Activated CD4-positive, CD25-positive, alpha-beta regulatory T cell treated with anti-CD3 and anti-CD28 coated beads, Interleukin-2, amount 50 U/mL, for 16 hours (primary cell): ENCODE results near the gene RFXANK.
"Not testable (repeated sequence)": the region's sequence is repeated elsewhere in the genome, so short reads cannot be mapped to it uniquely, and the experiment has no call there.

ENCODE experiments used
- DNase-seq: peaks from one replicate; pipeline ENCODE4 v3.0.0-alpha.2; 2020; ENCODE audit warnings: low read depth, low spot score

Gene RFXANK

GRCh38 chr19:19205416-19206410 lies 13.7 kb downstream of the RFXANK start:
- no peak for DNase-seq

DNA sequence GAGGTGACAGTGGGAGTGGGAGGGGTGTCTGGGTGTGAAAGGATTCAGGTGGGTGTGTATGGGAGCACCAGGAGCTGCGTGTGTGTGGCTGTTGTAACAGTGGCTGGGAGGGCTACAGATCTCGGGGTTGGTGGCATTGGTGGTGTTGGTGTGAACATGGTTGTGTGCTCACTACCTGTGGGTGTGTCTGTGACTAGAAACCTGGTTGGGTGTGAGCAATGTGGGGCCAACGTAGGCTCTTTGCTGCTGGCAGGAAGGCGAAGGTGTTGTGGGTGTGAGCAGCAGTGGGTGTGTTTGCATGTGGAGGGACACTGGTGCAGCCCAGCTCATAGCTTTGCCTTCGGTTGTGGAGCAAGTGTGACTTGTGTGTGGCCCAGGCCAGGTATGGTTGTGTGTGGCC lies 14.9 kb downstream of the RFXANK start:
- DNase-seq = no peak

DNA sequence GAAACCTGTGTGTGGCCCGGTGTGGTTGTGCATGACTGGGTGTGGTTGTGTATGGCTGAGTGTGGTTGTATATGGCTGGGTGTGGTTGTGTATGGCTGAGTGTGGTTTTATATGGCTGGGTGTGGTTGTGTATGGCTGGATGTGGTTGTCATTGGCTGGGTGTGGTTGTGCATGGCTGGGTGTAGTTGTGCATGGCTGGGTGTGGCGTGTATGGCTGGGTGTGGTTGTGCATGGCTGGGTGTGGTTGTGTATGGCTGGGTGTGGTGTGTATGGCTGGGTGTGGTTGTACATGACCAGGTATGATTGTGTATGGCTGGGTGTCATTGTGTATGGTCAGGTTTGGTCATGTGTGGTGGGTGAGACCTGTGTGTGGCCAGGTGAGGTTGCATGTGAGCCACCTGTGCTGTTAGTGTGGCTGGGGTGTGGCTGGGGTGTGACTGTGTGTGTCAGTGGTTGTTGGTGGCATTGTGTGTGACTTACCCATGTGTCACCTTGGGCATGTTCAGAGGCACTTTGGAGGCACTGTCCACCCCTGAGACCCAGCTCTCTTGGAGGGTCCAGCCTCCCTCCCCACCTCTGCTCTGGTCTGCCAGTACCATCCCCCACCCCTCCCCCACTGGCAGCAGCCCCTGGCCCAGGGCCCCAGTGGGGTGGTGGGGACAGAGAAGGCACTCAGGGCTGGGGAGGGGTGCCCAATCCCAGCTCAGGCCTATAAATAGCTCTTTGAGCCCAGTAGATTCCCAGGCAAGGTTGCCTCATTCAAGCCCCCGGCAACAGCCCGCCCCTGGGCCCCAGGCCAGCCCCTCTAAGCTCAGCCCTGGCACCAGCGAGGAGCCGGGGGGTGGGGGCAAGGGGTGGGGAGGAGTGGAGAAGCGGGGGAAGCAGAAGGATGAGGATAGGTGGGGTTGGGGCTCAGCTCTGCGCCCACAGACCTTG lies 15.8 kb downstream of the RFXANK start:
- no peak for DNase-seq

- no peak for DNase-seq
Measured at GRCh38 chr19:19209372-19209771, 17.3 kb downstream of the RFXANK start.

DNA sequence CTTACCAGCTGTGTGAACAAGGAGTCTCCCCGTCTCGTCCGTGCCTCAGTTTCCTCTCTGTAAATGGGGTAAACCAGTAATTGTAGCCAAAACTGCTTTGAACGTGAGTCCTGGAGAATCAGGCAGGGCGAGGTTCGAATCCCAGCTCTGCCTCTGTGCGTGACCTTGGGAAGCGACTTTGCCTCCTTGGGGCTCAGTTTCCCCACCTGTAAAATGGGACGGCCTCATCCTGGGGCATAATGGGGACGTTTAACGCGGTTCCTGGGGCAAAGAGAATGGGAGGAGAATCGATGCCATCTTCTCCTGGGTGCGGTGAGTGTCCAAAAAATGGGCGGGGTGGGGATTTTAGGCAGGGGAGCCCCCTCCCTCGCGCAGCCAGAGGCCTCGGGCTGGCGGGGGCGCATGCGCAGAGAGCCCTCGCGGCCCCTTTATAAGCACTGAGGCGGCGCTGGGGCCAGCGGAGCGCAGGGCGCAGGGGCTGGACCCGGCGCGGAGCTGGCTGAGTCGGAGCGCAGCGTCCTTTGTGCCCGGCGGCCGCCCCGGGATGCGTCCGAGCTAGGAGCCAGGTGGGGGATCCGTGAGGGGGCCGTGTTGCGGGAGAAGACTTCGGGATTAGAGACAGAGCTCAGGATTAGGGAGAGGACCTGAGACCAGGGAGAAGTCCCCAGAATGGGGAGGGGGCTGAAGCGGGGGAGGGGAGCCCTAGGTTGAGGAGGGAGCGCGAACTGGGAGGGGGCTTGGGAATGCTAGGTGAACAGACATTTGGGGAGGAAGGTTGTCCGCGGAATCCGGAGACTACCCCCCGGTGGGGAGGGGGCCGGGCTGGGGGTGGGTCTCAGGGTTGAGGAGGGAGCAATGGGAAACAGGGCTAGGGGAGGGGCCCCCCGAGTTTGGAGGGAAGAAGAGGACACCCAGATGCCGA lies 19.7 kb downstream of the RFXANK start, which contains the start of gene NCAN:
NCAN (plus strand) TSS at position 460 of the 922 bp plus-strand sequence. CDS start 4,996 bp downstream, outside the sequence.
- no peak for DNase-seq

DNA sequence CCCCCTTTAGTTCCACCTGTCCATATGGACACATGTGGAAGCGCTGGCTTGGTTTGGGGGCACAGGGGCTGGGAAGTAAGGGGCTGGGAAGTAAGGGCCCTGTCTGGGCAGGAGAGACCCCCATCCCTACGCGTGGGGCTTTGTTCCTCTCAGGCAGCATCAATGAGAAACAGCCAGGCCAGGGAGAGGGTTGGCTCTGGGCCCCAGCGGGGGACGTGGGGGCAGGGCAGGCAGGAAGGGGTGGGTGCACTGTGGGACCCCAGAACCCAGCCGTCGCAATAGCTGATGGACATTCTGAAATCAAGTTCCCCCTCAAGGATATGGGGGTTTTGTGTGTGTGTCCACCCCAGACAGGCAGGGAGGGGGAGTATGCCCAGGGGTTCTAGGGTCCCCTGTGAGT lies 20.9 kb downstream of the RFXANK start:
- DNase-seq = no peak

GRCh38 chr19:19213426-19214158 lies 21.5 kb downstream of the RFXANK start:
- no peak for DNase-seq

GRCh38 chr19:19214159-19214490 lies 22.1 kb downstream of the RFXANK start:
- no peak for DNase-seq

DNA sequence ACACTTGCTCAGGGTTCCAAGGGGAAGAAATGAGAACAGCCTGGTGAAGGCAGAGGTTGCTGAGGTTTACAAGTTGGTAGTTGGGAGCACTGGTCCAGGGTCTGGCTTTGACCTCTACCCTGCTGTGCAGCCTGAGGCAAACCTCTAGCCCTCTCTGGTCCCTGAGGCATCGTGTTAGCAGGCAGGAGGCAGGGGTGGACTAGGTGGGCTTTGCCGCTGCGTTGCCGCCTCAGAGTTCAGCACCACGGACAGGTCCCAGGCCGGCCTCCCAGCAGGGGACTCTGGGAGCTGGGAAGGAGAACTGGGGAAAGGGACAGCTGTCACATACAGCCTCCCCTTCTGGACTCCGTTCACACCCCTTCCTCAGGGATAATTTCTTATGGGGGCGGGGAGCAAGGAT lies 22.8 kb downstream of the RFXANK start:
- no peak for DNase-seq

DNA sequence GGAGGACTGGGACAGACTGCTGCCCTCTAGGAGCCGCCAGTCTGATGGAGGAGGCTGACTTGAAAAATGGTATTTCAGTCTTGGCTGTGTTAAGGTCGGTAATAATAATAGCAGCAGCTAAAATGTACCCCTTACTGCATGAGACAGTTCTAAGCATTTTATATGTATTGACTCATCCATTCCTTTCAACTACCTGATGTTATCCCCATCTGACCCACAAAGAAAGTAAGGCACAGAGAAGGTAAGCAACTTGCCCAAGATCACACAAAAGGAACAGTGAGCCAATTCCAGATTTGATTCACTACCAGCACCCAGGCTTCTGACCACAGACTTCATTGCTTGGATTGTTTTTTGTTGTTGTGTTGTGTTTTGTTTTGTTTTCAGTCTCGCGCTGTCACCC lies 23.7 kb downstream of the RFXANK start:
- no peak for DNase-seq

- DNase-seq = no peak
Measured at GRCh38 chr19:19217099-19217498, 25.0 kb downstream of the RFXANK start.

DNA sequence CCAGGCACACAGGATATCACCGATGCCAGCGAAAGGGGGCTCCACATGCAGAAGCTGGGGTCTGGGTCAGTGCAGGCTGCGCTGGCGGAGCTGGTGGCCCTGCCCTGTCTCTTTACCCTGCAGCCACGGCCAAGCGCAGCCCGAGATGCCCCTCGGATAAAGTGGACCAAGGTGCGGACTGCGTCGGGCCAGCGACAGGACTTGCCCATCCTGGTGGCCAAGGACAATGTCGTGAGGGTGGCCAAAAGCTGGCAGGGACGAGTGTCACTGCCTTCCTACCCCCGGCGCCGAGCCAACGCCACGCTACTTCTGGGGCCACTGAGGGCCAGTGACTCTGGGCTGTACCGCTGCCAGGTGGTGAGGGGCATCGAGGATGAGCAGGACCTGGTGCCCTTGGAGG lies 26.9 kb downstream of the RFXANK start:
- DNase-seq = no peak

GRCh38 chr19:19221000-19221399 lies 28.9 kb downstream of the RFXANK start:
- not testable (repeated sequence) for DNase-seq

DNA sequence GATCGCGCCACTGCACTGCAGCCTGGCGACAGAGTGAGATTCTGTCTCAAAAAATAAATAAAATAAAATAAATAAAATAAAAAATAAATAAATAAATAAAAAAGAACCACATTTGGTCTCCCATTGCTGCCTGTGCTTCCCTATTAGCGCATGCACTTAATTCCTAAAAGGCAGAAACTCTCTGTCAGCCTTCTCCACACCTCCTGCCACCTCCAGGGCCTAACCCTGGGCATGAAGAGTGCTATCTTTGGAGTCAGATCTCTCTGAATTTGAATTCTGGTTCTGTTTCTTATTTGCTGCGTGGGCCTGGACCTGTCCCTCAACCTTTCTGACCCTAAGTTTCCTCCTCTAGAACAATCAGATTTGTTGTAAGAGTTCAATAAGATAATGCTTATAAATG lies 31.0 kb downstream of the RFXANK start:
- DNase-seq = no peak

DNA sequence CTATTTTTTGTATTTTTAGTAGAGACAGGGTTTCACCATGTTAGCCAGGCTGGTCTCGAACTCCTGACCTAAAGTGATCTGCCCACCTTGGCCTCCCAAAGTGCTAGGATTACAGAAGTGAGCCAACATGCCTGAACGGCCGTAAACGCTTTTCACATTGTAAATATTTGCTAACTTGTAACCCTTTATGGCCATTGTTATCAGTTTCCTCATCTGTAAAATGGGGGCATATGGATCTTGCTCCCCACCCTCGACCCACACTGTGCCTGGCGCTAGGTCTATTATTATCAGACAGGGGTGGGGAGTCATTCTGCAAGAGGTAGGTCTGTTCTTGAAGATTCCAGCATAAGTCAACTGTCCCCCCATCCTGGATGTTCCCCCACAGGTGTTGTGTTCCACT lies 31.6 kb downstream of the RFXANK start:
- no peak for DNase-seq

DNA sequence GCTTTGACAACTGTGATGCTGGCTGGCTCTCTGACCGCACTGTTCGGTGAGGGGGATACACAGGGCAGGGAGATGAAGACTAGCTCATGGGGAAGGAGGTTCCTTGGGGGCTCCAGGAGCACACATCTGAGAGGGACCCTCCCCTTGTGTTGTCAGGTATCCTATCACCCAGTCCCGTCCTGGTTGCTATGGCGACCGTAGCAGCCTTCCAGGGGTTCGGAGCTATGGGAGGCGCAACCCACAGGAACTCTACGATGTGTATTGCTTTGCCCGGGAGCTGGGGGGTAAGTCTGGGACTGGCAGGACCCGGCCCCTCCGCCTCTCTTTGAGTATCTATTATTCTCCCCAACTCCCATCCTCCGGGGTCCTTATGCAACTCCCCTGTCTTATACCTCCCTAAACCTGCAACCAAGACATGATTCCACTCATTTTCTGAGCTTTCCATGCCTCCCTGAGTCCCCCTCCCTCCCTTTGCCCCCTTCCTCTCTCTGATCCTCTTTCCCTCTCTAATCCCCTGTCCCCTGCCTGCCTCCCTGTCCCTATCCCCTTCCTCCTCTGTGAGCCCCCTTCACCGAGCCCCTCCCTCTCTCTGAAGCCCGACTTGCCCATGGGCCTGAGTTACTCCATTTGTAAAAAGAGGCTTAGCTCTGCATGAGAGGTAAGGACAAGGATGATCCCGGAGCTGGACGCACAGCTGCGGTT lies 32.2 kb downstream of the RFXANK start:
- no peak for DNase-seq

DNA sequence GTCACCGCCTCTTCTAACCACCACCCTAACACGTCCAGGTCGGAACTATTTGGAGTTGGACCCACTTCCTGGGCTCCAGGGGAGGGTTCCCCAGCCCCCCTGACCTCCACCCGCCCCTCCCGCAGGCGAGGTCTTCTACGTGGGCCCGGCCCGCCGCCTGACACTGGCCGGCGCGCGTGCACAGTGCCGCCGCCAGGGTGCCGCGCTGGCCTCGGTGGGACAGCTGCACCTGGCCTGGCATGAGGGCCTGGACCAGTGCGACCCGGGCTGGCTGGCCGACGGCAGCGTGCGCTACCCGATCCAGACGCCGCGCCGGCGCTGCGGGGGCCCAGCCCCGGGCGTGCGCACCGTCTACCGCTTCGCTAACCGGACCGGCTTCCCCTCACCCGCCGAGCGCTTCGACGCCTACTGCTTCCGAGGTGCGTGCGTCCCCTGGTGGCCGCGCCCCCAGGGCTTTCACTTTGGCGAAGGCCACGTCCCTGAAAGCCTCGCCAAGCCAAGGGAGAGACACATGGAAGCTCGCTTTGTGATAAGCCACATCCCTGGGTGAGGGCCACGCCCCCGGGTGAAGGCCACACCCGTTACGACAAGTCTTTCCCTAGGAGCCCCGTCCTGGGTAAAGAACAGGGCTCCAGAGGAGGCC lies 32.9 kb downstream of the RFXANK start:
- peak; percentile 46 for DNase-seq

DNA sequence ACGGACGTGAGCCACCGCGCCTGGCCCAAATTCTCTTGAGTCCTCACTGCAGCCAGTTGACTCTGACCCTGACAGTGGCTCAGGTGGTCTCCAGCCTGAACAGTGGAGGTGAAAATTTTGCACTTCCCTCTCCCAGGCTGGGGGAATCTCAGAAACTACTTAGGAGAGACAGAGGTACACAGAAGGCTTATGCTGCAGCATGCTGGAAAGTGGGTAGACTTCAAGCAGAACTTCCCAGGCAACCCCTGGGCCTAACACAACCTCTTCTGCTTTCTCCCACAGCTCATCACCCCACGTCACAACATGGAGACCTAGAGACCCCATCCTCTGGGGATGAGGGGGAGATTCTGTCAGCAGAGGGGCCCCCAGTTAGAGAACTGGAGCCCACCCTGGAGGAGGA lies 34.1 kb downstream of the RFXANK start:
- no peak for DNase-seq

DNA sequence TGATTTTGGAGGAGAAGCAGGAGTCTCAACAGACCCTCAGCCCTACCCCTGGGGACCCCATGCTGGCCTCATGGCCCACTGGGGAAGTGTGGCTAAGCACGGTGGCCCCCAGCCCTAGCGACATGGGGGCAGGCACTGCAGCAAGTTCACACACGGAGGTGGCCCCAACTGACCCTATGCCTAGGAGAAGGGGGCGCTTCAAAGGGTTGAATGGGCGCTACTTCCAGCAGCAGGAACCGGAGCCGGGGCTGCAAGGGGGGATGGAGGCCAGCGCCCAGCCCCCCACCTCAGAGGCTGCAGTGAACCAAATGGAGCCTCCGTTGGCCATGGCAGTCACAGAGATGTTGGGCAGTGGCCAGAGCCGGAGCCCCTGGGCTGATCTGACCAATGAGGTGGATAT lies 34.6 kb downstream of the RFXANK start:
- no peak for DNase-seq
